ENCODE results near the gene NLRC5.
"Not testable (repeated sequence)": the region's sequence is repeated elsewhere in the genome, so short reads cannot be mapped to it uniquely, and the experiment has no call there.

The NLRC5 gene

DNA sequence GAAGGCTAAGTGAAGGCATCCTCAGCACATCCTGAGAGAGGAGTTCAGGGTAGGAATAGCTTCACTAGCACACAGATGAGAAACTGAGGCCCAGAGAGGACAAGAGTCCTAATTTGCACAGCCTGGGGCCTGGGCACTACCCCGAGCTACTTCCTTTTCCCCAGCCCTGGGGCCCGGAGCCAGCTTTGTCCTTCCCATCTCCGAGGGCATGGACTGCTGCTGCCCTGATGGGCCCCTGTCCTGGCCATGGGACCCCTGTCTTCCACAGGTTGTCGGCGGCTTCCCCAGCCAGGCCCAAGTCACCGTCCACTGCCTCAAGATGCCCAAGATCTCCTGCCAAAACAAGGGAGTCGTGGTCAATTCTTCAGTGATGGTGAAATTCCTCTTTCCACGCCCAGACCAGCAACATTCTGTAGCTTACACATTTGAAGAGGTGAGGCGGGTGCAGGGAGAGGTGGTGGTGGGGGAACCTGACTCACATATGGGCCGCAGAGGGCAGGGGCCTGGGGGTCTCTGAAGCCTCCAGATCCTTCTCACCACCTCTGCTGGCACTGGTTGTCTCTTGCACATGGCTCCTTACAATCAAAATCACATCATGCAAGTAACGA, 11.4 kb upstream of the NLRC5 start:
- intact Hi-C loops (cut with DNase I), result no loop called here
- peak in 3 of 10 donors; percentile 39 to 71 (median 64) for DNase-seq

GRCh38 chr16:56980201-56980535, 9.2 kb upstream of the NLRC5 start:
- peak in 2 of 10 donors; percentile 9 to 13 for DNase-seq
- intact Hi-C loops (cut with DNase I), result no loop called here

DNA sequence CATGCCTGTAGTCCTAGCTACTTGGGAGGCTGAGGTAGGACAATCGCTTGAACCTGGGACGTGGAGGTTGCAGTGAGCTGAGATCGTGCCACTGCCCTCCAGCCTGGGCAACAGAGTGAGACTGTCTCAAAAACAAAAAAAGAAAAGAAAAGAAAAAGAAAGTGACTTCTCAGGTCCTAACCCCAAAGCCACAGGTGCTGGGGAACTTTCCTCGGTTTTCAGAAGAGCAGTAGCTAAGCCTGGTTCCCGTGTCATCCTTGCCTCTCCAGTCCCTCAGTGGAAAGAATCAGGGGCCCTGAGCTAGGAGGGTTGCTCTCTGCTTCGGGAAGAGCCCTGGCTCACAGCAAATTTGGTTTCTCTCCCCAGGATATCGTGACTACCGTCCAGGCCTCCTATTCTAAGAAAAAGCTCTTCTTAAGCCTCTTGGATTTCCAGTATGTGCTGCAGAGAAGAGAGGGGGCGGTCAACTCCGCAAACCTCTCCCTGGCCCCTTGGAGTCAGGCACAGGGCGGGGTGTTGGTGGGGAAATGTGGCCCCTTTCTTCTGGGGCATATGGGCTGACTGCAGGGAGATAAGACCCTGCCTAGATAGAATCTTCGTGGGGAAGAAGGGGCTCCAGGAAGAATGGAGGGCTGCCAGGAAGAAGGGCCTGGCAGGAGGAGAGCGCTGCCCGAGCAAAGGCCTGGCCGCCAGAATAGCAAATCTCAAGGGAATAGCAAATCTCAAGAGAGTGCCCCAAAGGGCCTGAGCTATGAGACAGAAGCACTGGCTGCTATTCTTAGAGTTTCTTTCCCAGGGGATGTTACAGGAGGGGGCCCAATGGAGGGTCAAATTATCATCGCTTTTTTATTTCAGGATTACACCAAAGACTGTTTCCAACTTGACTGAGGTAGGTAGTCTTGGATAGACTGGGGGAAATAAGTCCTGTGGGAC, 8.3 kb upstream of the NLRC5 start:
- peak in 2 of 10 donors; percentile 5 to 43 for DNase-seq
- intact Hi-C loops (cut with DNase I), result no loop called here

DNA sequence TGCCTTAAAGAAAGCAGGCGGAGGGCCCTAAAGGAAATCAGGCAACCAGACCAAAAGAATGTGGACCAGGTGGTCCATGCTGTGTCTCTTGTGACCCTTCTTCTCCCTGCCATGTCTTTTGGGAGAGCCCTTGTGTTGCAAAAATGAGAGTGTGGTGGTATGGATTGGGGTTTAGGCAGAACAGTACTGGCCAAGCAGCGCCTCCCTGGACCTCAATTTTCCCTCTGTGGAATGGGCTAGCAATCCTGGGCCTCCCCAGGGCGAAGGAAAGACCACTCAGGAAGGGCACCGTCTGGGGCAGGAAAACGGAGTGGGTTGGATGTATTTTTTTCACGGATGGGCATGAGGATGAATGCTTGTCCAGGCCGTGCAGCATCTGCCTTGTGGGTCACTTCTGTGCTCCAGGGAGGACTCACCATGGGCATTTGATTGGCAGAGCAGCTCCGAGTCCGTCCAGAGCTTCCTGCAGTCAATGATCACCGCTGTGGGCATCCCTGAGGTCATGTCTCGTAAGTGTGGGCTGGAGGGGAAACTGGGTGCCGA, 7.6 kb upstream of the NLRC5 start:
- intact Hi-C loops (cut with DNase I), result no loop called here

DNA sequence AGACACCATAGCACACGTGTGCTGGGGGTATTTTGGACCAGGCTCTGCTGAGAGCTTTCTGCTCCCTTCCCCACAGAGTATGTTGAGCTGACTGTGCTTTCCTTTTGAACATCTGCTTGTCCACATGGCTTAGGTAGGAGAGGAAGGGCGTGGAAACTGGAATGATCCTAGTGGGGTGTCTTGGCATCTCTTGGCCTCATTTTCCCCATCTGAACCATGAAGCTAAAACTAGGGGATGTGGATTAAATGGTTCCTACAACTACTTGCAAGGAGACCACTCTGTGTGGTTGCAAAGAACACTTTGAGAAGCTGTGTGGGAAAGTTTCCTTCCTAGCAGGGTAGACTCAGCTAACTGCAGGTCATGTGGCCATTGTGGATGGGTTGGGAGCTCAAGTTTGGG, 6.7 kb upstream of the NLRC5 start:
- no peak for DNase-seq
- intact Hi-C loops (cut with DNase I), result no loop called here

More for the DNA sequence above, 7.6 kb upstream of the NLRC5 start:
- DNase-seq, result peak in 3 of 10 donors; percentile 10 to 27 (median 24)

GRCh38 chr16:56983211-56983751, 6.1 kb upstream of the NLRC5 start:
- intact Hi-C loops (cut with DNase I), result no loop called here
- peak in 3 of 10 donors; percentile 48 to 52 (median 49) for DNase-seq

DNA sequence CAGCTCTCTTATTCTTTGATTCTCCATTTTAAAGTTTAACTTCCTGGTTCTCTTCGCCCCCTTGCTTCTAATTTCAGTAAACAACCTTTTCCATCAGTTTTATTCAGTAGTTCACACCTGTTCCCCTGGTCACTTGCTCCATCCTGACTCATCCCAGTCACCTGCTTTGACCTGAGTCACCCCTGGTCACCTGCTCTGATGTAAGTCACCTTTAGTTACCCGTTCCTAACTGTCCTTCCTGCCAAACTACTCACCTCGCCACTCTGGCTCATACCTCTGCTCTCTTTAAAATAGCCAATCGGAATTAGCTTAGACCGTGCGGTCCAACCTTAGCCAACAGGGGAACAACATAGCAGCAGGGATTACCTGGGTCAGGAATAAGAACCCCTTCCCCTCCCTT, 4.7 kb upstream of the NLRC5 start:
- DNase-seq, result peak in 1 of 10 donors; percentile 1
- intact Hi-C loops (cut with DNase I), result no loop called here

- intact Hi-C loops (cut with DNase I), result no loop called here
- peak in 3 of 10 donors; percentile 20 to 79 (median 68) for DNase-seq
Measured at GRCh38 chr16:56985288-56985961, 3.9 kb upstream of the NLRC5 start.

- intact Hi-C loops (cut with DNase I), result no loop called here
- DNase-seq, result peak in 3 of 10 donors; percentile 3 to 53 (median 34)
Measured at GRCh38 chr16:56985962-56986360, 3.4 kb upstream of the NLRC5 start.

DNA sequence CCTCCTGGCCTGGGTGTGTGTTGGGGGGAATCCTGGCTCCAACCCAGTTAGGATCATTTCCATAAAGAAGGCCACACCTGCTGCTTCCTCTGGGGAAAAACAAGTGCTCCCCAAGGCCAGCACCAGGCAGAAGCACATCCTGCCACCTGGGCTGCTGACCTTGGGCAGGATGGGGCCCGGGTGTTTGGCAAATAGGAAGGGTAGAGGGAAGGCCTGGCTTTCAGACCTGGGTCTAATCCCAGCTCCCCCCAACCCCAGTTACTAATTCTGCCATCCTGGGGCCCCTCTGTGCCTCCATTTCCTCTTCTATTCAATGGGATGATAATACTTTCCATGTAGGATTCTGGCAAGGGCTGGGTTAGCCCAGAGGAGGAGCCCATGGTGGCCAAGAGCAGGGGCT, 3.0 kb upstream of the NLRC5 start:
- DNase-seq, result peak in 3 of 10 donors; percentile 0 to 57 (median 10)
- intact Hi-C loops (cut with DNase I), result no loop called here

GRCh38 chr16:56986908-56987307, 2.4 kb upstream of the NLRC5 start:
- DNase-seq, result peak in 3 of 10 donors; percentile 18 to 59 (median 48)
- intact Hi-C loops (cut with DNase I), result not testable (repeated sequence)

DNA sequence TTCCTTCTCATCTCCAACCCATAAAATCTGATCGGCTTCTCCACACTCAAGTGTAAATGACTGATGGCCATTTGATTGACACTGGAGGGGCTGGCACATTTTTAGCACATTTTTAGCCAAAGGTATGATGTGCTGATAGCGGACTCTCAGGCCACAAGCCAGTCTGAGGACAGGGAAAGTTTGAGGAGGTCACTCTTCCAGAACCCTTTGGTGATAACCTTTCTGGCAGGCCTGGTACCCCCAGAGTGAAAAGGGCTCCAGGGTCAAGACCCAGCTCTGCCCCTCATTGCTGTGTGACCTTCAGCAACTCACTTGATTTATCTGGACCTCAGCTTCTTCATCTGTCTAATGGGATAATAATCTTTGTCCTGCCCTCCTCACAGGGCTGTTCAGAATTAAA, 1.7 kb upstream of the NLRC5 start:
- peak in 3 of 10 donors; percentile 5 to 39 (median 28) for DNase-seq
- intact Hi-C loops (cut with DNase I), result no loop called here

- intact Hi-C loops (cut with DNase I), result no loop called here
- peak in 3 of 10 donors; percentile 44 to 78 (median 67) for DNase-seq
Measured at GRCh38 chr16:56988161-56988947, 1.0 kb upstream of the NLRC5 start.

- peak in 2 of 10 donors; percentile 6 to 15 for DNase-seq
- intact Hi-C loops (cut with DNase I), result no loop called here
Measured at GRCh38 chr16:56989988-56990387, 631 bp downstream of the NLRC5 start.

DNA sequence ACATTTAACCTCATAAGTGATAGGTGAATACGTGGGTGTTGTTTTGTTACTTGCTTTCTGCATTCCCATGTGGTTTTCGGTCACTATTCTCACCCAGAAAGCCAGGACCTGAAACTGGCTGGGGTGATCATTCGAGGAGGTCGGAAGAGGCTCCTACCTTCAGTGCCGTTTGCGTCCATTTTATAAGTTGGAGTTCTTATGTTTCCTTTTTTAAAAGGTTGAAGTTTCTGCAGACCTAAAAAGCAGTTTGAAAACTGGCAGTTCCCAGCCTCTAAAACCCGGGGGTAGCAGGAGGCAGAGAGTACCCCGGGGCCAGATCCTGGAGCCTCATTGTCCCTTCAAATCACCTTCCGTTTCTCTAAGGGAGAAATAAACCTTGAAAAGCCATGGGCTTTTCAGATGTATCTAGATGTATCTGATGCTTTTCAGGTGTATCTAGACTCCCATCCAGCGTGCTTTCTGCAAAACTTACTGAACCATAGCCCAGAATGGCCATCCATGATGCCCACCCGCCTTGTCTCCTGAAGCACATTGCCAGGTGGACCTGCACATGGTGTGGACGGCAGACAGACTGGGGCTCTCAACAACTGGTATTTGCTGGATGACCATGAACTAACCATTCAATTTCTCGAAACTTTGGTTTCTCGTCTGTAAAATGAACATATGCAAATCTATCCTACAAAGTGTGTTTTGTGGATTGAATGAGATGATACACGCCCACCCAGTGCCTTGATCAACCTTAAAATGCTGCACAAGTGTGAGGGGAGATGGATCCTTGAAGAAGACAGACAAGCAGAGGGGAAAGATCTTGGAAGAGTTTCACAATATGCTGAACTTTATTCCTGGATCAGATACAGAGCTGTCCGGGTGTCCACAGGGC, 1.3 kb downstream of the NLRC5 start:
- intact Hi-C loops (cut with DNase I), result no loop called here
- DNase-seq, result peak in 3 of 10 donors; percentile 20 to 40 (median 24)

DNA sequence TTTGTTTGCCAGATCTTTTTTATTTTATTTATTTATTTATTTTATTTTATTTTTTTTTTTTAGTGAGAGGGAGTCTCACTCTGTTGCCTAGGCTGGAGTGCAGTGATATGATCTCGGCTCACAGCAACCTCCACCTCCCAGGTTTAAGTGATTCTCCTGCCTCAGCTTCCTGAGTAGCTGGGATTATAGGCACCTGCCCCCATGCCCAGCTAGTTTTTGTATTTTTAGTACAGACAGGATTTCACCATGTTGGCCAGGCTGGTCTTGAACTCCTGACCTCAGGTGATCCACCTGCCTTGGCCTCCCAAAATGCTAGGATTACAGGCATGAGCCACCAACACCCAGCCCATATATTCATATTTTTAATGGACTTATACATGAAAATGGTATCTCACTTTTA, 3.1 kb downstream of the NLRC5 start:
- peak in 1 of 10 donors; percentile 7 for DNase-seq
- intact Hi-C loops (cut with DNase I), result not testable (repeated sequence)

- no peak for DNase-seq
- intact Hi-C loops (cut with DNase I), result no loop called here
Measured at GRCh38 chr16:56993204-56993603, 3.8 kb downstream of the NLRC5 start.

GRCh38 chr16:56994311-56994710, 5.0 kb downstream of the NLRC5 start:
- DNase-seq, result peak in 1 of 10 donors; percentile 47
- intact Hi-C loops (cut with DNase I), result no loop called here
